ENCODE measurements around the gene SLC44A3.

SLC44A3 gene

GRCh38 chr1:94792473-94793295 is 27.5 kb upstream of the SLC44A3 start:
- Mint-ChIP-seq H3K36me3 (no peaks in the 10 kb centered on the region), H3K27me3 (no peaks in the 10 kb centered on the region), H3K27ac (no peak overlapping the region), H3K4me1 (peaks cover 8% of the 10 kb centered on the region), H3K9me3 (peaks cover 4% of the 10 kb centered on the region), H3K4me3 (no peak overlapping the region)
- DNase-seq, result no peak
- CTCF ChIA-PET, result no interaction called here

- CTCF ChIA-PET, result no interaction called here
- no peaks in the 10 kb centered on the region for H3K27me3 Mint-ChIP-seq
- H3K9me3 Mint-ChIP-seq, result peaks cover 4% of the 10 kb centered on the region
- H3K4me3 Mint-ChIP-seq, result no peak overlapping the region
- no peak for DNase-seq
- peaks cover 8% of the 10 kb centered on the region for H3K4me1 Mint-ChIP-seq
- no peak overlapping the region for H3K27ac Mint-ChIP-seq
- H3K36me3 Mint-ChIP-seq, result no peaks in the 10 kb centered on the region
Observed at GRCh38 chr1:94793296-94793656, 26.9 kb upstream of the SLC44A3 start.

GRCh38 chr1:94795434-94795833 is 24.7 kb upstream of the SLC44A3 start:
- CTCF ChIA-PET, result interaction anchor here (0.8 kb wide), 1 partner anchor 10 kb away, joined by 3 read pairs; no protein-coding TSS in a partner anchor
- Mint-ChIP-seq H3K36me3 (no peaks in the 10 kb centered on the region), H3K4me3 (no peak overlapping the region), H3K9me3 (peaks cover 4% of the 10 kb centered on the region), H3K4me1 (peaks cover 8% of the 10 kb centered on the region), H3K27ac (peak overlapping the region; percentile 45), H3K27me3 (no peaks in the 10 kb centered on the region)
- DNase-seq, result no peak

- CTCF ChIA-PET, result interaction anchor here (0.8 kb wide), 1 partner anchor 9 kb away, joined by 3 read pairs; no protein-coding TSS in a partner anchor
- Mint-ChIP-seq H3K4me1 (peaks cover 8% of the 10 kb centered on the region), H3K4me3 (no peak overlapping the region), H3K27me3 (no peaks in the 10 kb centered on the region), H3K27ac (no peak overlapping the region), H3K9me3 (peaks cover 4% of the 10 kb centered on the region), H3K36me3 (no peaks in the 10 kb centered on the region)
- DNase-seq, result no peak
Observed at GRCh38 chr1:94796266-94796665, 23.9 kb upstream of the SLC44A3 start.

GRCh38 chr1:94797291-94797690 is 22.9 kb upstream of the SLC44A3 start:
- Mint-ChIP-seq H3K36me3 (no peaks in the 10 kb centered on the region), H3K27ac (no peak overlapping the region), H3K9me3 (peaks cover 4% of the 10 kb centered on the region), H3K4me3 (no peak overlapping the region), H3K4me1 (peaks cover 16% of the 10 kb centered on the region), H3K27me3 (no peaks in the 10 kb centered on the region)
- no peak for DNase-seq
- CTCF ChIA-PET, result interaction anchor here (0.6 kb wide), 1 partner anchor 148 kb away, joined by 4 read pairs; no protein-coding TSS in a partner anchor

- peaks cover 4% of the 10 kb centered on the region for H3K9me3 Mint-ChIP-seq
- CTCF ChIA-PET, result no interaction called here
- no peak overlapping the region for H3K27ac Mint-ChIP-seq
- no peaks in the 10 kb centered on the region for H3K27me3 Mint-ChIP-seq
- H3K36me3 Mint-ChIP-seq, result no peaks in the 10 kb centered on the region
- DNase-seq, result no peak
- H3K4me1 Mint-ChIP-seq, result peaks cover 16% of the 10 kb centered on the region
- no peak overlapping the region for H3K4me3 Mint-ChIP-seq
Observed at GRCh38 chr1:94798054-94798453, 22.1 kb upstream of the SLC44A3 start.

GRCh38 chr1:94798462-94798861 is 21.7 kb upstream of the SLC44A3 start:
- CTCF ChIA-PET, result no interaction called here
- H3K27ac Mint-ChIP-seq, result no peak overlapping the region
- no peaks in the 10 kb centered on the region for H3K36me3 Mint-ChIP-seq
- H3K9me3 Mint-ChIP-seq, result peaks cover 4% of the 10 kb centered on the region
- peaks cover 16% of the 10 kb centered on the region for H3K4me1 Mint-ChIP-seq
- no peak for DNase-seq
- no peak overlapping the region for H3K4me3 Mint-ChIP-seq
- no peaks in the 10 kb centered on the region for H3K27me3 Mint-ChIP-seq

- CTCF ChIA-PET, result no interaction called here
- H3K4me3 Mint-ChIP-seq, result no peak overlapping the region
- peaks cover 4% of the 10 kb centered on the region for H3K9me3 Mint-ChIP-seq
- H3K27ac Mint-ChIP-seq, result no peak overlapping the region
- no peaks in the 10 kb centered on the region for H3K27me3 Mint-ChIP-seq
- DNase-seq, result no peak
- no peaks in the 10 kb centered on the region for H3K36me3 Mint-ChIP-seq
- H3K4me1 Mint-ChIP-seq, result peaks cover 16% of the 10 kb centered on the region
Observed at GRCh38 chr1:94799206-94799605, 21.0 kb upstream of the SLC44A3 start.

- Mint-ChIP-seq H3K4me1 (peaks cover 14% of the 10 kb centered on the region), H3K4me3 (no peak overlapping the region), H3K27me3 (peaks cover 3% of the 10 kb centered on the region), H3K27ac (no peak overlapping the region), H3K9me3 (no peaks in the 10 kb centered on the region), H3K36me3 (no peaks in the 10 kb centered on the region)
- CTCF ChIA-PET, result interaction anchor here (0.8 to 6.8 kb wide), 8 partner anchors 186 to 763 kb away, joined by 3 to 71 read pairs (median 4); partner anchors contain the start of gene F3
- DNase-seq, result no peak
Observed at GRCh38 chr1:94801919-94802546, 18.1 kb upstream of the SLC44A3 start.

GRCh38 chr1:94803106-94803505 is 17.1 kb upstream of the SLC44A3 start:
- Mint-ChIP-seq H3K36me3 (no peaks in the 10 kb centered on the region), H3K9me3 (no peaks in the 10 kb centered on the region), H3K27me3 (peaks cover 3% of the 10 kb centered on the region), H3K4me3 (no peak overlapping the region), H3K27ac (no peak overlapping the region), H3K4me1 (peaks cover 24% of the 10 kb centered on the region)
- CTCF ChIA-PET, result interaction anchor here (0.8 to 6.8 kb wide), 5 partner anchors 187 to 764 kb away, joined by 3 to 71 read pairs (median 5); no protein-coding TSS in a partner anchor
- no peak for DNase-seq

GRCh38 chr1:94803517-94804441 is 16.4 kb upstream of the SLC44A3 start:
- H3K4me3 Mint-ChIP-seq, result no peak overlapping the region
- DNase-seq, result no peak
- H3K9me3 Mint-ChIP-seq, result no peaks in the 10 kb centered on the region
- H3K36me3 Mint-ChIP-seq, result no peaks in the 10 kb centered on the region
- peaks cover 3% of the 10 kb centered on the region for H3K27me3 Mint-ChIP-seq
- peaks cover 31% of the 10 kb centered on the region for H3K4me1 Mint-ChIP-seq
- CTCF ChIA-PET, result interaction anchor here (1.2 to 6.8 kb wide), 5 partner anchors 50 to 326 kb away, joined by 5 to 71 read pairs (median 16); no protein-coding TSS in a partner anchor
- no peak overlapping the region for H3K27ac Mint-ChIP-seq

GRCh38 chr1:94804442-94804837 is 15.7 kb upstream of the SLC44A3 start:
- peaks cover 34% of the 10 kb centered on the region for H3K4me1 Mint-ChIP-seq
- CTCF ChIA-PET, result interaction anchor here (0.6 to 6.8 kb wide), 9 partner anchors 9 to 759 kb away, joined by 3 to 71 read pairs (median 4); no protein-coding TSS in a partner anchor
- H3K27me3 Mint-ChIP-seq, result peaks cover 3% of the 10 kb centered on the region
- H3K9me3 Mint-ChIP-seq, result no peaks in the 10 kb centered on the region
- DNase-seq, result no peak
- no peaks in the 10 kb centered on the region for H3K36me3 Mint-ChIP-seq
- H3K4me3 Mint-ChIP-seq, result no peak overlapping the region
- H3K27ac Mint-ChIP-seq, result no peak overlapping the region

- CTCF ChIA-PET, result interaction anchor here (0.9 to 6.8 kb wide), 18 partner anchors 11 to 780 kb away, joined by 3 to 71 read pairs (median 4); no protein-coding TSS in a partner anchor
- Mint-ChIP-seq H3K4me1 (peaks cover 34% of the 10 kb centered on the region), H3K27ac (no peak overlapping the region), H3K27me3 (peaks cover 7% of the 10 kb centered on the region), H3K9me3 (no peaks in the 10 kb centered on the region), H3K4me3 (no peak overlapping the region), H3K36me3 (no peaks in the 10 kb centered on the region)
- peak; percentile 64 for DNase-seq
Observed at GRCh38 chr1:94805912-94806311, 14.2 kb upstream of the SLC44A3 start.

GRCh38 chr1:94806441-94806871 is 13.7 kb upstream of the SLC44A3 start:
- no peaks in the 10 kb centered on the region for H3K9me3 Mint-ChIP-seq
- DNase-seq, result no peak
- H3K4me1 Mint-ChIP-seq, result peaks cover 32% of the 10 kb centered on the region
- no peak overlapping the region for H3K27ac Mint-ChIP-seq
- H3K4me3 Mint-ChIP-seq, result no peak overlapping the region
- H3K27me3 Mint-ChIP-seq, result peaks cover 12% of the 10 kb centered on the region
- no peaks in the 10 kb centered on the region for H3K36me3 Mint-ChIP-seq
- CTCF ChIA-PET, result interaction anchor here (0.9 to 6.8 kb wide), 14 partner anchors 11 to 781 kb away, joined by 3 to 71 read pairs (median 5); no protein-coding TSS in a partner anchor
